ENCODE data around the gene RIT1.
"Not testable (repeated sequence)": the region's sequence is repeated elsewhere in the genome, so short reads cannot be mapped to it uniquely, and the experiment has no call there.

Gene RIT1

GRCh38 chr1:155933591-155934096 is 22.5 kb upstream of the RIT1 start:
- no peak for DNase-seq

GRCh38 chr1:155932487-155932886 is 21.3 kb upstream of the RIT1 start:
- DNase-seq = no peak

- DNase-seq = no peak
Measured at GRCh38 chr1:155932081-155932480, 20.9 kb upstream of the RIT1 start.

GRCh38 chr1:155931332-155932038 is 20.3 kb upstream of the RIT1 start:
- no peak for DNase-seq

- not testable (repeated sequence) for DNase-seq
Measured at GRCh38 chr1:155930725-155931124, 19.6 kb upstream of the RIT1 start.

GRCh38 chr1:155929057-155929456 is 17.9 kb upstream of the RIT1 start:
- no peak for DNase-seq

GRCh38 chr1:155925506-155925905 is 14.4 kb upstream of the RIT1 start:
- no peak for DNase-seq

GRCh38 chr1:155920717-155921116 is 9.6 kb upstream of the RIT1 start:
- no peak for DNase-seq

- DNase-seq = no peak
Measured at GRCh38 chr1:155919801-155920200, 8.7 kb upstream of the RIT1 start.

GRCh38 chr1:155918660-155919059 is 7.5 kb upstream of the RIT1 start:
- DNase-seq = no peak

GRCh38 chr1:155913969-155914757 is 3.0 kb upstream of the RIT1 start:
- no peak for DNase-seq

- no peak for DNase-seq
Measured at GRCh38 chr1:155912056-155912536, 947 bp upstream of the RIT1 start.

GRCh38 chr1:155910621-155911121 is 478 bp downstream of the RIT1 start:
- no peak for DNase-seq

- DNase-seq = no peak
Measured at GRCh38 chr1:155909894-155910293, 1.3 kb downstream of the RIT1 start.

GRCh38 chr1:155904261-155904660 is 6.9 kb downstream of the RIT1 start:
- no peak for DNase-seq

GRCh38 chr1:155900161-155900560 is 11.0 kb downstream of the RIT1 start:
- no peak for DNase-seq

- DNase-seq = no peak
Measured at GRCh38 chr1:155899683-155900082, 11.5 kb downstream of the RIT1 start.

- DNase-seq = no peak
Measured at GRCh38 chr1:155898888-155899287, 12.3 kb downstream of the RIT1 start.

- DNase-seq = no peak
Measured at GRCh38 chr1:155897746-155898145, 13.4 kb downstream of the RIT1 start.

- DNase-seq = not testable (repeated sequence)
Measured at GRCh38 chr1:155896476-155896875, 14.7 kb downstream of the RIT1 start.

GRCh38 chr1:155895617-155896016 is 15.5 kb downstream of the RIT1 start:
- not testable (repeated sequence) for DNase-seq

- DNase-seq = no peak
Measured at GRCh38 chr1:155893389-155894142, 17.6 kb downstream of the RIT1 start.

- DNase-seq = no peak
Measured at GRCh38 chr1:155892796-155893195, 18.4 kb downstream of the RIT1 start.
